ENCODE results near the gene EZH2. TPM values are rescaled to one million over a fixed set of nuclear protein-coding genes. Genes with fewer than 3 reads are reported as not detected.

EZH2 gene
- total and polyA plus RNA-seq, 7 donors: 0.71 to 14.6 (median 1.9) TPM

DNA sequence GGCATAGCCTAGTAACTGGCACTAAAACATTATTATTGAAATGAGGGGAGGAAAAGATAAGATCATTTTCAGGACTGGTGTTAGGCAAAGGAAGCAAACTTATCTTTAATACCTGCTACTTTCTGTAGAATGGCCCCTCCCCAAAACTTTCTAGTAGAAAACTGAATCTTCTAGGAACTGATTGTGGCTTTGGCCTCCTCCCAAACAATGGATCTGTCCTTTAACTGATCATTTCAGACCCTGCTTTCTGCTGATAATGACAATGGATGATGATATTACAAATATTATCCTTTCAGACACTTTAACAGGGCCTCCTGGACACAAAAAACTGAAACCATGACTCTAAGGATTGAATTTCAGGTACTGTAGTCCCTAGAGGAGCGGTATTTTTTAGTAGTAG is 55.1 kb downstream of the EZH2 start:
- Histone ChIP-seq H3K27ac (no peak overlapping the region), H3K4me3 (no peak overlapping the region), H3K36me3 (no peaks in the 10 kb centered on the region), H3K9me3 (no peaks in the 10 kb centered on the region), H3K27me3 (no peaks in the 10 kb centered on the region), H3K4me1 (no peaks in the 10 kb centered on the region)
- intact Hi-C loops (cut with DNase I): no loop called here
- 62 to 95% methylated on average over 1 of the region's 1 CpG for WGBS, 2 donors
- no peak for TF ChIP-seq POLR2A (IDR thresholded peaks at IDR 0.05)
- no peak for TF ChIP-seq EP300 (IDR thresholded peaks at IDR 0.05)
- TF ChIP-seq CTCF (IDR thresholded peaks at IDR 0.05): no peak
- TF ChIP-seq POLR2AphosphoS5 (IDR thresholded peaks at IDR 0.05): no peak
- no peak for DNase-seq

DNA sequence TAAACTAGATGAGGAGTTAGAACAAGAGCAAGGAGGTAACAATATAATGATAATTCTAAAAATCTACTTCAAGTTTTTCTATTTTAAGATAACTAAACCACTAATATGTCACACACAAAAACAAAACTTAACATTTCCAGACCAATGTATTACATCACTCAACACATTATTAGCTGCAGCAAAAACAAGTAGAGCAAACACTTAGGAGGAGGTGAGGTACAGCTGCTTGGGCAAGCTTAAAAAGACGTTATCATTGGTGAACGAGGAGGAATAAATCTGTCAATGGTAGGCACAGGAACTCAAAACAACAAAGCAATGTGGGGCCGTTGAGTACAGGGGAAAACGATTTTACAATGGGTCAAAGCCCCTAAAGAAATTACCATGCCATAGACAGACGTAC is 58.8 kb downstream of the EZH2 start:
- DNase-seq: no peak
- no peaks in the 10 kb centered on the region for H3K9me3 ChIP-seq
- no peak for TF ChIP-seq CTCF (IDR thresholded peaks at IDR 0.05)
- TF ChIP-seq POLR2A (IDR thresholded peaks at IDR 0.05): no peak
- no peak for TF ChIP-seq POLR2AphosphoS5 (IDR thresholded peaks at IDR 0.05)
- TF ChIP-seq EP300 (IDR thresholded peaks at IDR 0.05): no peak
- H3K27ac ChIP-seq: no peak overlapping the region
- 81 to 87% methylated on average over 5 of the region's 5 CpGs for whole genome bisulfite sequencing, 2 donors
- no peaks in the 10 kb centered on the region for H3K36me3 ChIP-seq
- intact Hi-C loops (cut with DNase I): no loop called here
- no peaks in the 10 kb centered on the region for H3K4me1 ChIP-seq
- no peak overlapping the region for H3K4me3 ChIP-seq
- no peaks in the 10 kb centered on the region for H3K27me3 ChIP-seq

DNA sequence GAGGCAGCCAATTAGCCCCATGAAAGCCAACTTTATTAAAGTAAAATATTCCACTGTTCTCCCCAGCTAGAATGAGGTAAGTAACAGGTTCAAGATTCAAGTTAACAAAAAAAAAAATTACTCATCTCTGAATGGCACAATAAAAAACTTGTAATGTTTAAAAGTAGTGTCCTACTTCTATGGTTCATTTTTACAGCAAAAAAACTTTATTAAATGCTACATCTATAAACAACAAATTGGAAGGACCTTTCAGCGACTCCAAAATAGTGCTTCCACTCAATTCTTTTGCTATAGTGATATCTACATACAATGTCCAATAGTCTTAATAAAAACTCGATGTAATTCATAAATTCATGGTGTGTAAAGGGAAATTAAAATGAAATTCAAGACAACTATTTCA is 59.2 kb downstream of the EZH2 start:
- no peak overlapping the region for H3K4me3 ChIP-seq
- H3K27ac ChIP-seq: no peak overlapping the region
- H3K27me3 ChIP-seq: no peaks in the 10 kb centered on the region
- no peaks in the 10 kb centered on the region for H3K9me3 ChIP-seq
- no peaks in the 10 kb centered on the region for H3K4me1 ChIP-seq
- H3K36me3 ChIP-seq: no peaks in the 10 kb centered on the region
- 96 to 97% methylated on average over 2 of the region's 2 CpGs for WGBS, 2 donors
- intact Hi-C loops (cut with DNase I): no loop called here
- TF ChIP-seq POLR2AphosphoS5 (IDR thresholded peaks at IDR 0.05) (no peak), CTCF (IDR thresholded peaks at IDR 0.05) (no peak), POLR2A (IDR thresholded peaks at IDR 0.05) (no peak), EP300 (IDR thresholded peaks at IDR 0.05) (no peak)
- no peak for DNase-seq

DNA sequence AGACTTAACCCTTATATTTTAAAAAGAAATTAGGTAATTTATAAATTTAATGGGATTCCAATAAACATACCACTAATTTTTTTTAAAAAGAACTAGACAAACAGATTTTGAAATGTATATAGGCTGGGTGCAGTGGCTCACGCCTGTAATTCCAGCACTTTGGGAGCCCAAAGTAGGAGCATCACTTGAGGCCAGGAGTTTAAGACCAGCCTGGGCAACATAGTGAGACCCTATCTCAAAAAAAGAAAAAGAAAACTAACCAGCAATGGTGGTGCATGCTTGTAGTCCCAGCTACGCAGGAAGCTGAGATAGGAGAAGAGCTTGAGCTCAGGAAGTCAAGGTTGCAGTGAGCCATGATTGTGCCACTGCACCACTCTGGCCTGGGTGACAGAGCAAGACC is 62.7 kb downstream of the EZH2 start:
- no peaks in the 10 kb centered on the region for H3K4me1 ChIP-seq
- H3K27ac ChIP-seq: no peak overlapping the region
- DNase-seq: no peak
- no peak overlapping the region for H3K4me3 ChIP-seq
- H3K9me3 ChIP-seq: no peaks in the 10 kb centered on the region
- H3K27me3 ChIP-seq: no peaks in the 10 kb centered on the region
- TF ChIP-seq CTCF (IDR thresholded peaks at IDR 0.05): no peak
- TF ChIP-seq EP300 (IDR thresholded peaks at IDR 0.05): no peak
- TF ChIP-seq POLR2AphosphoS5 (IDR thresholded peaks at IDR 0.05): no peak
- no peak for TF ChIP-seq POLR2A (IDR thresholded peaks at IDR 0.05)
- 98 to 99% methylated on average over 2 of the region's 2 CpGs for WGBS, 2 donors
- H3K36me3 ChIP-seq: no peaks in the 10 kb centered on the region
- intact Hi-C loops (cut with DNase I): no loop called here

- H3K4me3 ChIP-seq: no peak overlapping the region
- H3K4me1 ChIP-seq: no peaks in the 10 kb centered on the region
- no peak for TF ChIP-seq POLR2A (IDR thresholded peaks at IDR 0.05)
- no peak for TF ChIP-seq CTCF (IDR thresholded peaks at IDR 0.05)
- TF ChIP-seq EP300 (IDR thresholded peaks at IDR 0.05): no peak
- no peak for TF ChIP-seq POLR2AphosphoS5 (IDR thresholded peaks at IDR 0.05)
- no peaks in the 10 kb centered on the region for H3K9me3 ChIP-seq
- intact Hi-C loops (cut with DNase I): no loop called here
- 90 to 93% methylated on average over 6 of the region's 6 CpGs for WGBS, 2 donors
- no peaks in the 10 kb centered on the region for H3K36me3 ChIP-seq
- no peak overlapping the region for H3K27ac ChIP-seq
- H3K27me3 ChIP-seq: no peaks in the 10 kb centered on the region
- no peak for DNase-seq
Observed at GRCh38 chr7:148819697-148820360, 64.3 kb downstream of the EZH2 start.

Data from sigmoid colon (tissue), 7 donors.